Uterus (tissue), 4 donors: Measurements from ENCODE around the gene CST9. TPM values are rescaled to one million over a fixed set of nuclear protein-coding genes. Genes with fewer than 3 reads are reported as not detected.

ENCODE experiments used
- DNase-seq, 2 donors: peaks; one replicate each; pipeline ENCODE4 v3.0.0-alpha.2; 2019 to 2020
- H3K27ac ChIP-seq, 2 donors: fragments of 200-600 bp; sonication (generic); 1 replicate in 1 of 2; 2 replicates in 1 of 2; pipeline ENCODE4 v1.5.1; 2016 to 2018
- H3K27me3 ChIP-seq, 2 donors: fragments of 200-600 bp; sonication (generic); one replicate each; pipeline ENCODE4 v1.5.1; 2018 to 2019; ENCODE audit warnings: control low read depth in 1 of 2
- H3K36me3 ChIP-seq, 2 donors: fragments of 200-600 bp; sonication (generic); one replicate each; pipeline ENCODE4 v1.5.1; 2019; ENCODE audit warnings: control low read depth in 1 of 2
- H3K4me1 ChIP-seq, 2 donors: fragments of 200-600 bp; sonication (generic); one replicate each; pipeline ENCODE4 v1.5.1; 2018 to 2019; ENCODE audit warnings: control low read depth in 1 of 2
- H3K4me3 ChIP-seq, 2 donors: fragments of 200-600 bp; sonication (generic); 1 replicate in 1 of 2; 2 replicates in 1 of 2; pipeline ENCODE4 v1.5.1; 2018 to 2019; ENCODE audit warnings: mild to moderate bottlenecking in 1 of 2
- H3K9me3 ChIP-seq, 2 donors: fragments of 200-600 bp; sonication (generic); one replicate each; pipeline ENCODE4 v1.5.1; 2019; ENCODE audit warnings: control low read depth in 1 of 2
- POLR2A ChIP-seq, 2 donors: fragments of 450-650 bp; IDR thresholded peaks; one replicate each; pipeline ENCODE4 v1.6.1; 2016; ENCODE audit warnings: antibody characterized with exemption in 2 of 2, mild to moderate bottlenecking in 1 of 2, moderate library complexity in 1 of 2
- intact Hi-C: fragments of 100-400 bp; cut with DNase I; formaldehyde crosslinking; loops from one replicate; pipeline ENCODE4 v1.15.1; 2023; ENCODE audit warnings: low total_unique reads
- total RNA-seq, 4 donors: library from RNA; depleted of rRNA in 3 of 4; stranded (reverse); fragments of >200 nt in 3 of 4; gene quantifications; one replicate each; pipeline versions ENCODE4 v1.1.0 to v1.2.4, GENCODE V29; 2014 to 2023
- TF ChIP-seq, protein P1 (sequence below), 4 experiments: fragments of 200-600 bp in 2 of 4; fragments of 450-650 bp in 2 of 4; sonication (generic) in 2 of 4; IDR thresholded peaks; one replicate each; pipeline ENCODE4 v1.5.1; 2016 to 2019; ENCODE audit warnings: antibody characterized with exemption in 4 of 4, mild to moderate bottlenecking in 2 of 4, moderate library complexity in 1 of 4
- donor health status: DM: yes; HTN: yes; CAD: no.

Gene CST9
- total RNA-seq, 4 donors from 2014 or later: not detected

DNA sequence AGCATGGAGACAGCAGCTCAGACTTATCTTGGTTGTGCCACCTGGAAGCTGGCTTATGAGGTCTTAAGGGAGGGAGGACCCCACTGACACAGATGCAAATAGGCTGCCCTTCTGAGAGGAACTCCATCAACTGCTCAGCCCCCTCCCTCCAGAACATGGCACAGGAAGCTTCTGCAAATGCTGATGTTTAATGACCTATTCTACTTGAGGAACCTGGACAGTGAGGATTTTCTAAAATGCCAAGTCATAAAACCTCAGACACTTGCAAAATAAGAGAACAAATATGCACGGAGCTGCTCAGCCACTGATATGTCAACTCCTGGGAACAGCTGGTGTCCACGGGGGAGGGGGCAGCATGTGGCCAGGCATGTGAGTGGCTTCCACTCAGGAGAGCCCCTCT, 3.5 kb downstream of the CST9 start:
- no peaks in the 10 kb centered on the region for H3K36me3 ChIP-seq
- DNase-seq: no peak
- H3K4me3 ChIP-seq: no peak overlapping the region
- intact Hi-C loops: loop anchor here (10.0 kb wide), 1 partner anchor 157 kb away; no protein-coding TSS in a partner anchor
- no peak overlapping the region for H3K27ac ChIP-seq
- H3K4me1 ChIP-seq: no peaks in the 10 kb centered on the region
- no peaks in the 10 kb centered on the region for H3K9me3 ChIP-seq
- TF ChIP-seq POLR2A (IDR thresholded peaks at IDR 0.05): no peak
- TF ChIP-seq, protein P1, sequence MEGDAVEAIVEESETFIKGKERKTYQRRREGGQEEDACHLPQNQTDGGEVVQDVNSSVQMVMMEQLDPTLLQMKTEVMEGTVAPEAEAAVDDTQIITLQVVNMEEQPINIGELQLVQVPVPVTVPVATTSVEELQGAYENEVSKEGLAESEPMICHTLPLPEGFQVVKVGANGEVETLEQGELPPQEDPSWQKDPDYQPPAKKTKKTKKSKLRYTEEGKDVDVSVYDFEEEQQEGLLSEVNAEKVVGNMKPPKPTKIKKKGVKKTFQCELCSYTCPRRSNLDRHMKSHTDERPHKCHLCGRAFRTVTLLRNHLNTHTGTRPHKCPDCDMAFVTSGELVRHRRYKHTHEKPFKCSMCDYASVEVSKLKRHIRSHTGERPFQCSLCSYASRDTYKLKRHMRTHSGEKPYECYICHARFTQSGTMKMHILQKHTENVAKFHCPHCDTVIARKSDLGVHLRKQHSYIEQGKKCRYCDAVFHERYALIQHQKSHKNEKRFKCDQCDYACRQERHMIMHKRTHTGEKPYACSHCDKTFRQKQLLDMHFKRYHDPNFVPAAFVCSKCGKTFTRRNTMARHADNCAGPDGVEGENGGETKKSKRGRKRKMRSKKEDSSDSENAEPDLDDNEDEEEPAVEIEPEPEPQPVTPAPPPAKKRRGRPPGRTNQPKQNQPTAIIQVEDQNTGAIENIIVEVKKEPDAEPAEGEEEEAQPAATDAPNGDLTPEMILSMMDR (IDR thresholded peaks at IDR 0.05): no peak
- H3K27me3 ChIP-seq: no peaks in the 10 kb centered on the region

DNA sequence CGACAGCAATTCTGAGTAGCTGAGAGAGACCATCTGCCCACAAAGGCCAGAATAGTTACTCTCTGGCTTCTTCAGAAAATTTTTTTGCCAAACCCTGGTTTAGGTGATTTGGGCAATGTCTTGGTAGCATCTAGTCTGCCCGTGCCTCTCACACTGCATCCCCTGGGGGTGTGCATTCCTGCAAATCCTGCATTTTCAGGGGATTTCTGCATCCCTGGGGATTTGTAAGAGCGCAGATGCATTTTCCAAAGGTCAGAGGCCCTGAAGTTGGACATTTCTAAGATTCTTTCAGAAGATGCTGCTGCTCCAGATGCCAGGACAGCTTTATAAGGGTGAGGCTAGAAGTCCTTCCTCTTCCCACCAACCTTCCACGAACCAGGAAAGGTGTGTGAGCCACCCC, 4.0 kb downstream of the CST9 start:
- H3K9me3 ChIP-seq: no peaks in the 10 kb centered on the region
- no peaks in the 10 kb centered on the region for H3K36me3 ChIP-seq
- intact Hi-C loops: loop anchor here (10.0 kb wide), 1 partner anchor 157 kb away; no protein-coding TSS in a partner anchor
- no peak for DNase-seq
- TF ChIP-seq POLR2A (IDR thresholded peaks at IDR 0.05): no peak
- TF ChIP-seq, protein P1 (IDR thresholded peaks at IDR 0.05): no peak
- no peaks in the 10 kb centered on the region for H3K4me1 ChIP-seq
- no peak overlapping the region for H3K4me3 ChIP-seq
- H3K27me3 ChIP-seq: no peaks in the 10 kb centered on the region
- H3K27ac ChIP-seq: no peak overlapping the region

DNA sequence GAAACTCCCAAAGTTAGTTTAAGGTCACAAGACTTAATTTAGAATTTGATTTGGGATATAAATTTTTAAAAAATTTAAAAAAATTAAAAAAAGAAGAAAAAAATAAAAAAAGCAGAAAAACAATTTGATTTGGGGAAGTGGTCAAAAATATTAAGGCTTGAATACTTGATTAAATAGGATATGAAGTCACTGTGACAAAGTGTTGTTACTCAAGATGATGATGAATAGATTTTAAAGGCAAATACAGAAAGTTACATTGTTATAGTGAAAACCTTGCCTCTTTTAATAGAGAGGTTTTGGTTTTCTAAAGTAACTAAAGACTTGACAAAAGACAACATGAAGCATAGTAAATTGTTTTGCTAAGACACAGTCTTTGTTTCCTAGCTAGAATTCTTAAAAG, 7.2 kb downstream of the CST9 start:
- no peak for DNase-seq
- intact Hi-C loops: no loop called here
- no peaks in the 10 kb centered on the region for H3K27me3 ChIP-seq
- TF ChIP-seq, protein P1 (IDR thresholded peaks at IDR 0.05): no peak
- no peak for TF ChIP-seq POLR2A (IDR thresholded peaks at IDR 0.05)
- no peaks in the 10 kb centered on the region for H3K4me1 ChIP-seq
- no peak overlapping the region for H3K27ac ChIP-seq
- H3K4me3 ChIP-seq: no peak overlapping the region
- no peaks in the 10 kb centered on the region for H3K36me3 ChIP-seq
- no peaks in the 10 kb centered on the region for H3K9me3 ChIP-seq

DNA sequence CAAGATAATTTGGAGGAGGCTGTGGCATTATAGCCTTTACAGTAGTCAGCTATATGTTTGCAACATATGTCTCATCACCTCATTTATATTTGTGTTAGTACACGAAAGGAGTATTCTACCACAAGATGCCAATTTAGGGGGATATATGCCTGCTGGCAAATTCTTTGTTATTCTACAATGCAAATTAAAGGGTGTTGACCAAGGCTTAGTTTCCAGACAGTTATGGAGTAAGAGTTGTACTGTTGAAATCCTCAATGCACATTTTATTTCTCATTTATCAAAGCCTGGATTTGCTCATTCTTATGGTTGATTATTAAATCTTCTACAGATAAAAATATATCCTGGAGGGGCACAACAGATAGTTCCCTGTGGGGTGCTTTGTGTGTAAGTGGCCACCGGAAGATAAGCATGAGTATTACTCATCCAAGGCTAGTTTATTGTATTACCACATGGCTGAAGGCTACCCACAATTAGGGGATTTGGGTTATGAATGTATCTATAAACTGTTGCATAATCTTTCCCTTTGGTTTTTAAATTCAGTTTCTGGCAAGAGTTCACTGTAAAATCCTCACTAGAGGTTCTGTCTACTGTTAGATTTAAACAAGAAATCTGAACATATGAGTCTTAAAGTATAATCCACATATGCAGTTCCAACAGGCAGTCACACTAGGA, 9.0 kb downstream of the CST9 start:
- intact Hi-C loops: no loop called here

DNA sequence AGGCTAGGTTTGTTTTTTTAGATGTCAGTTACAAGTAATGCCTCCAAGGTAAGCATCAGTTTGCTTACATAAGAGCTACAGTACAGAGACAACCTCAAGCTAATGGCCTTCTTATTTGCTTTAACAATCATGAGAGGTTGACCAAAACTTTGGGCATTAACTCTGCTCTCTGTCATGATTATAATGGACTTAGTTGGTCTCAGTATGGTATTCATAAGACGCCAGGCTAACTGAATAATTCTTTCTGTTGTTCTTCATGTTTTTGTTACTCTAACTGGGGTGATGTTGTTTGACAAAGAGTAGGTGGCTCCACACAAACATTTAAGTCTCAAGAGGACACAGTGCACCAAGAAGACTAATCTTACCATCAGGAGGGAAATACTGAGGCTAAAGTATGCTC, 9.8 kb downstream of the CST9 start:
- TF ChIP-seq, protein P1 (IDR thresholded peaks at IDR 0.05): no peak
- no peak for TF ChIP-seq POLR2A (IDR thresholded peaks at IDR 0.05)
- intact Hi-C loops: no loop called here
- Histone ChIP-seq H3K4me3 (no peak overlapping the region), H3K27me3 (no peaks in the 10 kb centered on the region), H3K36me3 (no peaks in the 10 kb centered on the region), H3K27ac (no peak overlapping the region), H3K4me1 (no peaks in the 10 kb centered on the region), H3K9me3 (no peaks in the 10 kb centered on the region)
- DNase-seq: no peak

More for the DNA sequence above, 9.0 kb downstream of the CST9 start:
- H3K27ac ChIP-seq: no peak overlapping the region
- H3K4me1 ChIP-seq: no peaks in the 10 kb centered on the region
- H3K27me3 ChIP-seq: no peaks in the 10 kb centered on the region
- no peak for TF ChIP-seq POLR2A (IDR thresholded peaks at IDR 0.05)
- TF ChIP-seq, protein P1 (IDR thresholded peaks at IDR 0.05): no peak
- H3K36me3 ChIP-seq: no peaks in the 10 kb centered on the region
- no peaks in the 10 kb centered on the region for H3K9me3 ChIP-seq
- H3K4me3 ChIP-seq: no peak overlapping the region
- no peak for DNase-seq
